Psoas muscle (tissue), 8 donors: ENCODE data around the gene MSANTD2. TPM values are rescaled to one million over a fixed set of nuclear protein-coding genes. Genes with fewer than 3 reads are reported as not detected.

ENCODE experiments used
- ATAC-seq, 4 donors: fragments of 200-7000 bp; cut with Tn5 transposase; one replicate each; pipeline ENCODE4 v1.9.1; 2020; ENCODE audit warnings: moderate library complexity in 3 of 4, mild to moderate bottlenecking in 2 of 4
- DNase-seq, 2 donors: peaks; one replicate each; pipeline ENCODE4 v3.0.0-alpha.2; 2020
- H3K27ac ChIP-seq: fragments of 200-600 bp; one replicate; pipeline ENCODE4 v1.8.0; 2022
- H3K27me3 ChIP-seq, 3 donors: fragments of 200-600 bp in 1 of 3; one replicate each; pipeline versions ENCODE4 v1.6.1 to v1.8.0; 2013 to 2022; ENCODE audit warnings: low read length in 2 of 3, mild to moderate bottlenecking in 2 of 3, moderate library complexity in 1 of 3; ENCODE audit not compliant: insufficient read depth in 3 of 3
- H3K36me3 ChIP-seq, 2 donors: fragments of 200-600 bp in 1 of 2; one replicate each; pipeline versions ENCODE4 v1.6.1 to v1.8.0; 2013 to 2022; ENCODE audit warnings: low read depth in 1 of 2, mild to moderate bottlenecking in 1 of 2, moderate library complexity in 1 of 2; ENCODE audit not compliant: insufficient read depth in 1 of 2
- H3K4me1 ChIP-seq: fragments of 200-600 bp; one replicate; pipeline ENCODE4 v1.8.0; 2022
- H3K4me3 ChIP-seq: fragments of 200-600 bp; one replicate; pipeline ENCODE4 v1.8.0; 2022; ENCODE audit warnings: mild to moderate bottlenecking
- H3K9me3 ChIP-seq: fragments of 200-600 bp; one replicate; pipeline ENCODE4 v1.8.0; 2022
- CTCF ChIP-seq: fragments of 200-600 bp; IDR thresholded peaks from one replicate; pipeline ENCODE4 v1.8.0; 2022; ENCODE audit warnings: antibody characterized with exemption
- WGBS, 3 donors: extraction: QIAGEN DNeasy Blood & Tissue Kit; methylation state at CpG; one replicate each; pipeline versions ENCODE4 v1.1.6 to v1.1.7; 2013; 5-methylcytosine and 5-hydroxymethylcytosine counted together
- intact Hi-C, 2 donors: fragments of 100-400 bp; cut with DNase I; formaldehyde crosslinking; loops; one replicate each; pipeline versions ENCODE4 v1.11.0 to v1.14.2; 2022
- polyA plus RNA-seq, 3 donors: library from polyadenylated mRNA; stranded (reverse); fragments of 200-250 nt; gene quantifications; one replicate each; pipeline ENCODE4 v1.2.3, GENCODE V29; 2013
- total RNA-seq, 4 donors: library from RNA; stranded (reverse); fragmentation: NEBNext Ultra II Directional in 2 of 4; extraction: Animal tissue kit (Norgen Biotek cat#: 25700) in 2 of 4; gene quantifications; one replicate each; pipeline versions ENCODE4 v1.2.1 to v1.2.4, GENCODE V29; 2021 to 2023
- donor health status: healthy with polysubstance abuse.
- donor health status: DM: no; HTN: no; CAD: no; lungs with moderate emphysema.
- donor health status: Bipolar disorder and iron deficiency.
- donor health status: healthy.
- donor health status: DM: yes; HTN: yes; CAD: no.
- donor health status: DM: no; HTN: no; CAD: no.
- donor health status: DM: no; HTN: no; CAD: no.
- donor health status: DM: yes; HTN: yes; CAD: no.

The MSANTD2 gene
- total and polyA plus RNA-seq, 7 donors, result 2.8 to 5.4 (median 4.0) TPM

- intact Hi-C loops, result no loop called here
- Histone ChIP-seq H3K36me3 (peaks cover 0 to 6% of the 10 kb centered on the region in 2 donors), H3K27me3 (peaks cover 0 to 48% (median 21%) of the 10 kb centered on the region in 3 donors), H3K4me3 (no peak overlapping the region), H3K27ac (no peak overlapping the region), H3K9me3 (no peaks in the 10 kb centered on the region), H3K4me1 (peaks cover 16% of the 10 kb centered on the region)
- 30 to 37% (median 34%) methylated on average over 6 of the region's 6 CpGs for WGBS, 3 donors
- ATAC-seq (no peak), DNase-seq (no peak)
- TF ChIP-seq CTCF, result no peak
These were observed 43.4 kb downstream of the MSANTD2 start for GRCh38 chr11:124756753-124757227.

- Histone ChIP-seq H3K27ac (no peak overlapping the region), H3K4me3 (no peak overlapping the region), H3K27me3 (peaks cover 0 to 49% (median 18%) of the 10 kb centered on the region in 3 donors), H3K36me3 (peaks cover 0 to 6% of the 10 kb centered on the region in 2 donors), H3K9me3 (no peaks in the 10 kb centered on the region), H3K4me1 (peaks cover 15% of the 10 kb centered on the region)
- ATAC-seq, result no peak
- DNase-seq, result no peak
- no peak for TF ChIP-seq CTCF
- intact Hi-C loops, result no loop called here
- 26 to 31% (median 31%) methylated on average over 9 of the region's 9 CpGs for WGBS, 3 donors
These were observed 44.0 kb downstream of the MSANTD2 start for GRCh38 chr11:124756033-124756752.

GRCh38 chr11:124754710-124755109, 45.5 kb downstream of the MSANTD2 start:
- no peak overlapping the region for H3K4me3 ChIP-seq
- no peak overlapping the region for H3K27ac ChIP-seq
- WGBS, 3 donors, result 55% methylated on average over 6 of the region's 6 CpGs
- H3K36me3 ChIP-seq, result peaks cover 0 to 6% of the 10 kb centered on the region in 2 donors
- H3K27me3 ChIP-seq, result peaks cover 0 to 57% (median 19%) of the 10 kb centered on the region in 3 donors
- H3K4me1 ChIP-seq, result peaks cover 12% of the 10 kb centered on the region
- no peak for TF ChIP-seq CTCF
- no peaks in the 10 kb centered on the region for H3K9me3 ChIP-seq
- intact Hi-C loops, result no loop called here
- DNase-seq (no peak), ATAC-seq (no peak)

- DNase-seq, result no peak
- Histone ChIP-seq H3K4me3 (no peak overlapping the region), H3K36me3 (peaks cover 0 to 6% of the 10 kb centered on the region in 2 donors), H3K27ac (no peak overlapping the region), H3K9me3 (no peaks in the 10 kb centered on the region), H3K27me3 (peaks cover 0 to 54% (median 14%) of the 10 kb centered on the region in 3 donors), H3K4me1 (peaks cover 11% of the 10 kb centered on the region)
- 67 to 74% (median 73%) methylated on average over 3 to 4 of the region's 4 CpGs for WGBS, 3 donors
- TF ChIP-seq CTCF, result no peak
- intact Hi-C loops, result no loop called here
- no peak for ATAC-seq
These were observed 45.9 kb downstream of the MSANTD2 start for GRCh38 chr11:124754309-124754708.
